ENCODE results near the gene TMEM132A. TPM values are rescaled to one million over a fixed set of nuclear protein-coding genes. Genes with fewer than 3 reads are reported as not detected.

The TMEM132A gene
- total and polyA plus RNA-seq, 4 donors, result 1.6 to 8.9 (median 3.5) TPM

- ATAC-seq (ENCODE audit: low FRiP score) (peak; percentile 34), DNase-seq (no peak)
- Histone ChIP-seq H3K4me1 (ENCODE audit: control insufficient read depth in 1 of 2, insufficient read depth in 2 of 2, low read length in 2 of 2) (no peaks in the 10 kb centered on the region), H3K9me3 (ENCODE audit: control insufficient read depth, low read length) (no peaks in the 10 kb centered on the region), H3K36me3 (ENCODE audit: control insufficient read depth in 1 of 2, insufficient read depth in 2 of 2, low read length in 1 of 2) (no peaks in the 10 kb centered on the region), H3K27ac (ENCODE audit: low read depth in 1 of 2, low read length in 2 of 2) (peak overlapping the region in 1 of 2 donors; percentile 60), H3K4me3 (ENCODE audit: low read length in 2 of 2) (peak overlapping the region; percentile 40 to 72), H3K27me3 (ENCODE audit: control insufficient read depth in 1 of 2, insufficient read depth in 2 of 2, low read length in 1 of 2) (no peaks in the 10 kb centered on the region)
- intact Hi-C loops (cut with DNase I), result no loop called here
- WGBS, 2 donors, result 5 to 8% methylated on average over 5 to 8 of the region's 8 CpGs
Measured at GRCh38 chr11:60951606-60951903, 27.3 kb downstream of the TMEM132A start.

GRCh38 chr11:60951904-60952741 lies 27.9 kb downstream of the TMEM132A start, which contains the start of gene SLC15A3:
SLC15A3 (minus strand) TSS chr11:60952176; CDS start chr11:60951551, 625 bp downstream.
- WGBS, 2 donors, result 7 to 8% methylated on average over 23 of the region's 23 CpGs
- H3K27ac ChIP-seq (ENCODE audit: low read depth in 1 of 2, low read length in 2 of 2), result peak within 1 kb of the TSS in 1 of 2 donors; percentile 60
- intact Hi-C loops (cut with DNase I), result no loop called here
- no peaks in the 10 kb centered on the region for H3K4me1 ChIP-seq (ENCODE audit: control insufficient read depth in 1 of 2, insufficient read depth in 2 of 2, low read length in 2 of 2)
- peak within 1 kb of the TSS; percentile 40 to 72 for H3K4me3 ChIP-seq (ENCODE audit: low read length in 2 of 2)
- H3K9me3 ChIP-seq (ENCODE audit: control insufficient read depth, low read length), result no peaks in the 10 kb centered on the region
- ATAC-seq (ENCODE audit: low FRiP score) (peak; percentile 81), DNase-seq (peak; percentile 84 to 92)
- no peaks in the 10 kb centered on the region for H3K27me3 ChIP-seq (ENCODE audit: control insufficient read depth in 1 of 2, insufficient read depth in 2 of 2, low read length in 1 of 2)
- H3K36me3 ChIP-seq (ENCODE audit: control insufficient read depth in 1 of 2, insufficient read depth in 2 of 2, low read length in 1 of 2), result no peaks in the 10 kb centered on the region

- no peaks in the 10 kb centered on the region for H3K27me3 ChIP-seq (ENCODE audit: control insufficient read depth in 1 of 2, insufficient read depth in 2 of 2, low read length in 1 of 2)
- no peak for ATAC-seq (ENCODE audit: low FRiP score)
- DNase-seq, result no peak
- peak overlapping the region in 1 of 2 donors; percentile 45 for H3K27ac ChIP-seq (ENCODE audit: low read depth in 1 of 2, low read length in 2 of 2)
- no peak overlapping the region for H3K4me3 ChIP-seq (ENCODE audit: low read length in 2 of 2)
- 48 to 53% methylated on average over 3 of the region's 3 CpGs for WGBS, 2 donors
- no peaks in the 10 kb centered on the region for H3K4me1 ChIP-seq (ENCODE audit: control insufficient read depth in 1 of 2, insufficient read depth in 2 of 2, low read length in 2 of 2)
- intact Hi-C loops (cut with DNase I), result no loop called here
- H3K9me3 ChIP-seq (ENCODE audit: control insufficient read depth, low read length), result no peaks in the 10 kb centered on the region
- no peaks in the 10 kb centered on the region for H3K36me3 ChIP-seq (ENCODE audit: control insufficient read depth in 1 of 2, insufficient read depth in 2 of 2, low read length in 1 of 2)
Measured at GRCh38 chr11:60952742-60953170, 28.5 kb downstream of the TMEM132A start.

GRCh38 chr11:60953781-60954180 lies 29.5 kb downstream of the TMEM132A start:
- ATAC-seq (ENCODE audit: low FRiP score), result no peak

GRCh38 chr11:60954421-60954820 lies 30.2 kb downstream of the TMEM132A start:
- intact Hi-C loops (cut with DNase I), result no loop called here
- Histone ChIP-seq H3K27me3 (ENCODE audit: control insufficient read depth in 1 of 2, insufficient read depth in 2 of 2, low read length in 1 of 2) (no peaks in the 10 kb centered on the region), H3K36me3 (ENCODE audit: control insufficient read depth in 1 of 2, insufficient read depth in 2 of 2, low read length in 1 of 2) (no peaks in the 10 kb centered on the region), H3K9me3 (ENCODE audit: control insufficient read depth, low read length) (no peaks in the 10 kb centered on the region), H3K4me1 (ENCODE audit: control insufficient read depth in 1 of 2, insufficient read depth in 2 of 2, low read length in 2 of 2) (no peaks in the 10 kb centered on the region), H3K27ac (ENCODE audit: low read depth in 1 of 2, low read length in 2 of 2) (no peak overlapping the region), H3K4me3 (ENCODE audit: low read length in 2 of 2) (no peak overlapping the region)
- DNase-seq, result peak; percentile 59 to 75
- no peak for ATAC-seq (ENCODE audit: low FRiP score)
- WGBS, 2 donors, result 90 to 94% methylated on average over 5 of the region's 5 CpGs

More at GRCh38 chr11:60953781-60954180, 29.5 kb downstream of the TMEM132A start:
- Histone ChIP-seq H3K4me3 (ENCODE audit: low read length in 2 of 2) (no peak overlapping the region), H3K9me3 (ENCODE audit: control insufficient read depth, low read length) (no peaks in the 10 kb centered on the region), H3K27ac (ENCODE audit: low read depth in 1 of 2, low read length in 2 of 2) (no peak overlapping the region), H3K36me3 (ENCODE audit: control insufficient read depth in 1 of 2, insufficient read depth in 2 of 2, low read length in 1 of 2) (no peaks in the 10 kb centered on the region), H3K4me1 (ENCODE audit: control insufficient read depth in 1 of 2, insufficient read depth in 2 of 2, low read length in 2 of 2) (no peaks in the 10 kb centered on the region), H3K27me3 (ENCODE audit: control insufficient read depth in 1 of 2, insufficient read depth in 2 of 2, low read length in 1 of 2) (no peaks in the 10 kb centered on the region)
- peak; percentile 55 to 73 for DNase-seq
- intact Hi-C loops (cut with DNase I), result no loop called here
- 74 to 77% methylated on average over 6 of the region's 6 CpGs for WGBS, 2 donors

- Histone ChIP-seq H3K4me3 (ENCODE audit: low read length in 2 of 2) (no peak overlapping the region), H3K36me3 (ENCODE audit: control insufficient read depth in 1 of 2, insufficient read depth in 2 of 2, low read length in 1 of 2) (no peaks in the 10 kb centered on the region), H3K27me3 (ENCODE audit: control insufficient read depth in 1 of 2, insufficient read depth in 2 of 2, low read length in 1 of 2) (no peaks in the 10 kb centered on the region), H3K27ac (ENCODE audit: low read depth in 1 of 2, low read length in 2 of 2) (no peak overlapping the region), H3K4me1 (ENCODE audit: control insufficient read depth in 1 of 2, insufficient read depth in 2 of 2, low read length in 2 of 2) (no peaks in the 10 kb centered on the region), H3K9me3 (ENCODE audit: control insufficient read depth, low read length) (no peaks in the 10 kb centered on the region)
- WGBS, 2 donors, result 53 to 59% methylated on average over 5 of the region's 5 CpGs
- ATAC-seq (ENCODE audit: low FRiP score) (no peak), DNase-seq (peak; percentile 47 to 58)
- intact Hi-C loops (cut with DNase I), result no loop called here
Measured at GRCh38 chr11:60955571-60955970, 31.3 kb downstream of the TMEM132A start.

- Histone ChIP-seq H3K4me3 (ENCODE audit: low read length in 2 of 2) (no peak overlapping the region), H3K4me1 (ENCODE audit: control insufficient read depth in 1 of 2, insufficient read depth in 2 of 2, low read length in 2 of 2) (no peaks in the 10 kb centered on the region), H3K36me3 (ENCODE audit: control insufficient read depth in 1 of 2, insufficient read depth in 2 of 2, low read length in 1 of 2) (no peaks in the 10 kb centered on the region), H3K27me3 (ENCODE audit: control insufficient read depth in 1 of 2, insufficient read depth in 2 of 2, low read length in 1 of 2) (no peaks in the 10 kb centered on the region), H3K9me3 (ENCODE audit: control insufficient read depth, low read length) (no peaks in the 10 kb centered on the region), H3K27ac (ENCODE audit: low read depth in 1 of 2, low read length in 2 of 2) (no peak overlapping the region)
- ATAC-seq (ENCODE audit: low FRiP score), result no peak
- intact Hi-C loops (cut with DNase I), result no loop called here
- WGBS, 2 donors, result 82 to 88% methylated on average over 4 of the region's 4 CpGs
- DNase-seq, result peak in 1 of 2 donors; percentile 35
Measured at GRCh38 chr11:60957188-60957587, 32.9 kb downstream of the TMEM132A start.

GRCh38 chr11:60959431-60959830 lies 35.2 kb downstream of the TMEM132A start:
- 51 to 56% methylated on average over 6 of the region's 6 CpGs for WGBS, 2 donors
- ATAC-seq (ENCODE audit: low FRiP score), result no peak

GRCh38 chr11:60960405-60960804 lies 36.1 kb downstream of the TMEM132A start:
- intact Hi-C loops (cut with DNase I), result no loop called here
- Histone ChIP-seq H3K4me3 (ENCODE audit: low read length in 2 of 2) (no peak overlapping the region), H3K9me3 (ENCODE audit: control insufficient read depth, low read length) (no peaks in the 10 kb centered on the region), H3K27me3 (ENCODE audit: control insufficient read depth in 1 of 2, insufficient read depth in 2 of 2, low read length in 1 of 2) (no peaks in the 10 kb centered on the region), H3K27ac (ENCODE audit: low read depth in 1 of 2, low read length in 2 of 2) (no peak overlapping the region), H3K4me1 (ENCODE audit: control insufficient read depth in 1 of 2, insufficient read depth in 2 of 2, low read length in 2 of 2) (no peaks in the 10 kb centered on the region), H3K36me3 (ENCODE audit: control insufficient read depth in 1 of 2, insufficient read depth in 2 of 2, low read length in 1 of 2) (no peaks in the 10 kb centered on the region)
- 82 to 85% methylated on average over 7 of the region's 7 CpGs for WGBS, 2 donors
- no peak for ATAC-seq (ENCODE audit: low FRiP score)
- DNase-seq, result no peak

More at GRCh38 chr11:60959431-60959830, 35.2 kb downstream of the TMEM132A start:
- Histone ChIP-seq H3K27me3 (ENCODE audit: control insufficient read depth in 1 of 2, insufficient read depth in 2 of 2, low read length in 1 of 2) (no peaks in the 10 kb centered on the region), H3K4me1 (ENCODE audit: control insufficient read depth in 1 of 2, insufficient read depth in 2 of 2, low read length in 2 of 2) (no peaks in the 10 kb centered on the region), H3K9me3 (ENCODE audit: control insufficient read depth, low read length) (no peaks in the 10 kb centered on the region), H3K4me3 (ENCODE audit: low read length in 2 of 2) (no peak overlapping the region), H3K36me3 (ENCODE audit: control insufficient read depth in 1 of 2, insufficient read depth in 2 of 2, low read length in 1 of 2) (no peaks in the 10 kb centered on the region), H3K27ac (ENCODE audit: low read depth in 1 of 2, low read length in 2 of 2) (no peak overlapping the region)
- no peak for DNase-seq
- intact Hi-C loops (cut with DNase I), result no loop called here

Measured in aorta (tissue), 5 donors.